ENCODE measurements around the gene SLC25A13. TPM values are rescaled to one million over a fixed set of nuclear protein-coding genes. Genes with fewer than 3 reads are reported as not detected.

Gene SLC25A13
- total and polyA plus RNA-seq, 2 of the 13 experiments (the other 11 are each of a cell fraction or from before 2014, with no cell fraction given), result 36.2 to 84.9 TPM

DNA sequence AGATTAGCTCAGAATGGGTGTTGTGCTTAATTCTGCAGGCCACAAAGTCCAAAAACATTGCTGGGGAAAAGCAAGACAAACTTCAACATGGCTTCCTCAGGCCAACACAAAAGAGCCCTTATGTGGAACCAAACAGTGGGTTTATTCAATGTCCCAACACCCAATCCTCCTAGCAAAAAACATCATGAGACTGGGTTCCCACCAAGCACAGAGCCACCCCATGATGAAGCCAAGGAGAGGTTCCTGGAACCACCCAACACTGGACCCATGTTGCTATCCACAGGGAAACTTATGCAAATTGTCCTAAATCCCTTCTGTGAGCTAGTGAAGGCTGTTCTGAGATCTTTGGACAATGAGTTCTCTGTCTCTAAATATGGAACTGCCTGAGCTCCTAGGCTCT, 24.0 kb downstream of the SLC25A13 start (continued):
- TF ChIP-seq, protein P1, sequence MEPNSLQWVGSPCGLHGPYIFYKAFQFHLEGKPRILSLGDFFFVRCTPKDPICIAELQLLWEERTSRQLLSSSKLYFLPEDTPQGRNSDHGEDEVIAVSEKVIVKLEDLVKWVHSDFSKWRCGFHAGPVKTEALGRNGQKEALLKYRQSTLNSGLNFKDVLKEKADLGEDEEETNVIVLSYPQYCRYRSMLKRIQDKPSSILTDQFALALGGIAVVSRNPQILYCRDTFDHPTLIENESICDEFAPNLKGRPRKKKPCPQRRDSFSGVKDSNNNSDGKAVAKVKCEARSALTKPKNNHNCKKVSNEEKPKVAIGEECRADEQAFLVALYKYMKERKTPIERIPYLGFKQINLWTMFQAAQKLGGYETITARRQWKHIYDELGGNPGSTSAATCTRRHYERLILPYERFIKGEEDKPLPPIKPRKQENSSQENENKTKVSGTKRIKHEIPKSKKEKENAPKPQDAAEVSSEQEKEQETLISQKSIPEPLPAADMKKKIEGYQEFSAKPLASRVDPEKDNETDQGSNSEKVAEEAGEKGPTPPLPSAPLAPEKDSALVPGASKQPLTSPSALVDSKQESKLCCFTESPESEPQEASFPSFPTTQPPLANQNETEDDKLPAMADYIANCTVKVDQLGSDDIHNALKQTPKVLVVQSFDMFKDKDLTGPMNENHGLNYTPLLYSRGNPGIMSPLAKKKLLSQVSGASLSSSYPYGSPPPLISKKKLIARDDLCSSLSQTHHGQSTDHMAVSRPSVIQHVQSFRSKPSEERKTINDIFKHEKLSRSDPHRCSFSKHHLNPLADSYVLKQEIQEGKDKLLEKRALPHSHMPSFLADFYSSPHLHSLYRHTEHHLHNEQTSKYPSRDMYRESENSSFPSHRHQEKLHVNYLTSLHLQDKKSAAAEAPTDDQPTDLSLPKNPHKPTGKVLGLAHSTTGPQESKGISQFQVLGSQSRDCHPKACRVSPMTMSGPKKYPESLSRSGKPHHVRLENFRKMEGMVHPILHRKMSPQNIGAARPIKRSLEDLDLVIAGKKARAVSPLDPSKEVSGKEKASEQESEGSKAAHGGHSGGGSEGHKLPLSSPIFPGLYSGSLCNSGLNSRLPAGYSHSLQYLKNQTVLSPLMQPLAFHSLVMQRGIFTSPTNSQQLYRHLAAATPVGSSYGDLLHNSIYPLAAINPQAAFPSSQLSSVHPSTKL (CRISPR knock-in tag; IDR thresholded peaks at IDR 0.05), result no peak
- TF ChIP-seq SNRNP70 (IDR thresholded peaks at IDR 0.05; ENCODE audit: low read depth, low read length), result no peak
- TF ChIP-seq ZNF772 (CRISPR knock-in tag; IDR thresholded peaks at IDR 0.05), result no peak
- no peak for TF ChIP-seq ZNF124 (CRISPR knock-in tag; IDR thresholded peaks at IDR 0.05)
- no peak for TF ChIP-seq MAFG (CRISPR knock-in tag; IDR thresholded peaks at IDR 0.05)
- TF ChIP-seq, protein P2, sequence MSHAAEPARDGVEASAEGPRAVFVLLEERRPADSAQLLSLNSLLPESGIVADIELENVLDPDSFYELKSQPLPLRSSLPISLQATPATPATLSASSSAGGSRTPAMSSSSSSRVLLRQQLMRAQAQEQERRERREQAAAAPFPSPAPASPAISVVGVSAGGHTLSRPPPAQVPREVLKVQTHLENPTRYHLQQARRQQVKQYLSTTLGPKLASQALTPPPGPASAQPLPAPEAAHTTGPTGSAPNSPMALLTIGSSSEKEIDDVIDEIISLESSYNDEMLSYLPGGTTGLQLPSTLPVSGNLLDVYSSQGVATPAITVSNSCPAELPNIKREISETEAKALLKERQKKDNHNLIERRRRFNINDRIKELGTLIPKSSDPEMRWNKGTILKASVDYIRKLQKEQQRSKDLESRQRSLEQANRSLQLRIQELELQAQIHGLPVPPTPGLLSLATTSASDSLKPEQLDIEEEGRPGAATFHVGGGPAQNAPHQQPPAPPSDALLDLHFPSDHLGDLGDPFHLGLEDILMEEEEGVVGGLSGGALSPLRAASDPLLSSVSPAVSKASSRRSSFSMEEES (CRISPR knock-in tag; IDR thresholded peaks at IDR 0.05), result peak; percentile 54; the same call in 1 of the 2 replicates
- 0 out of 2 replicates have a peak, but pooled peaks have one; percentile 11 for TF ChIP-seq HDAC2 (CRISPR knock-in tag; IDR thresholded peaks at IDR 0.05)
- no peak for TF ChIP-seq ZC3H4 (CRISPR knock-in tag; IDR thresholded peaks at IDR 0.05; ENCODE audit: borderline replicate concordance)
- TF ChIP-seq HNF4G (IDR thresholded peaks at IDR 0.05; ENCODE audit: borderline replicate concordance, low read depth, low read length), result no peak
- TF ChIP-seq HNF4G (CRISPR knock-in tag; IDR thresholded peaks at IDR 0.05; ENCODE audit: borderline replicate concordance, low read depth), result no peak
- TF ChIP-seq, protein P3, sequence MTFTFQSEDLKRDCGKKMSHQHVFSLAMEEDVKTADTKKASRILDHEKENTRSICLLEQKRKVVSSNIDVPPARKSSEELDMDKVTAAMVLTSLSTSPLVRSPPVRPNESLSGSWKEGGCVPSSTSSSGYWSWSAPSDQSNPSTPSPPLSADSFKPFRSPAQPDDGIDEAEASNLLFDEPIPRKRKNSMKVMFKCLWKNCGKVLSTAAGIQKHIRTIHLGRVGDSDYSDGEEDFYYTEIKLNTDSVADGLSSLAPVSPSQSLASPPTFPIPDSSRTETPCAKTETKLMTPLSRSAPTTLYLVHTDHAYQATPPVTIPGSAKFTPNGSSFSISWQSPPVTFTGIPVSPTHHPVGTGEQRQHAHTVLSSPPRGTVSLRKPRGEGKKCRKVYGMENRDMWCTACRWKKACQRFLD (CRISPR knock-in tag; IDR thresholded peaks at IDR 0.05; ENCODE audit: borderline replicate concordance), result no peak
- TF ChIP-seq ZNF577 (CRISPR knock-in tag; IDR thresholded peaks at IDR 0.05; ENCODE audit: borderline replicate concordance, low read depth), result no peak
- TF ChIP-seq, protein P4, sequence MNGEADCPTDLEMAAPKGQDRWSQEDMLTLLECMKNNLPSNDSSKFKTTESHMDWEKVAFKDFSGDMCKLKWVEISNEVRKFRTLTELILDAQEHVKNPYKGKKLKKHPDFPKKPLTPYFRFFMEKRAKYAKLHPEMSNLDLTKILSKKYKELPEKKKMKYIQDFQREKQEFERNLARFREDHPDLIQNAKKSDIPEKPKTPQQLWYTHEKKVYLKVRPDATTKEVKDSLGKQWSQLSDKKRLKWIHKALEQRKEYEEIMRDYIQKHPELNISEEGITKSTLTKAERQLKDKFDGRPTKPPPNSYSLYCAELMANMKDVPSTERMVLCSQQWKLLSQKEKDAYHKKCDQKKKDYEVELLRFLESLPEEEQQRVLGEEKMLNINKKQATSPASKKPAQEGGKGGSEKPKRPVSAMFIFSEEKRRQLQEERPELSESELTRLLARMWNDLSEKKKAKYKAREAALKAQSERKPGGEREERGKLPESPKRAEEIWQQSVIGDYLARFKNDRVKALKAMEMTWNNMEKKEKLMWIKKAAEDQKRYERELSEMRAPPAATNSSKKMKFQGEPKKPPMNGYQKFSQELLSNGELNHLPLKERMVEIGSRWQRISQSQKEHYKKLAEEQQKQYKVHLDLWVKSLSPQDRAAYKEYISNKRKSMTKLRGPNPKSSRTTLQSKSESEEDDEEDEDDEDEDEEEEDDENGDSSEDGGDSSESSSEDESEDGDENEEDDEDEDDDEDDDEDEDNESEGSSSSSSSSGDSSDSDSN (CRISPR knock-in tag; IDR thresholded peaks at IDR 0.05), result no peak
- TF ChIP-seq, protein P5, sequence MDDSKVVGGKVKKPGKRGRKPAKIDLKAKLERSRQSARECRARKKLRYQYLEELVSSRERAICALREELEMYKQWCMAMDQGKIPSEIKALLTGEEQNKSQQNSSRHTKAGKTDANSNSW (CRISPR knock-in tag; IDR thresholded peaks at IDR 0.05; ENCODE audit: borderline replicate concordance), result no peak
- TF ChIP-seq KMT2A (CRISPR knock-in tag; IDR thresholded peaks at IDR 0.05), result no peak
- TF ChIP-seq DNMT3B (CRISPR knock-in tag; conservative IDR thresholded peaks at IDR 0.05), result no peak
- TF ChIP-seq, protein P6, sequence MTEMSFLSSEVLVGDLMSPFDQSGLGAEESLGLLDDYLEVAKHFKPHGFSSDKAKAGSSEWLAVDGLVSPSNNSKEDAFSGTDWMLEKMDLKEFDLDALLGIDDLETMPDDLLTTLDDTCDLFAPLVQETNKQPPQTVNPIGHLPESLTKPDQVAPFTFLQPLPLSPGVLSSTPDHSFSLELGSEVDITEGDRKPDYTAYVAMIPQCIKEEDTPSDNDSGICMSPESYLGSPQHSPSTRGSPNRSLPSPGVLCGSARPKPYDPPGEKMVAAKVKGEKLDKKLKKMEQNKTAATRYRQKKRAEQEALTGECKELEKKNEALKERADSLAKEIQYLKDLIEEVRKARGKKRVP (CRISPR knock-in tag; IDR thresholded peaks at IDR 0.05), result no peak
- TF ChIP-seq, protein P7, sequence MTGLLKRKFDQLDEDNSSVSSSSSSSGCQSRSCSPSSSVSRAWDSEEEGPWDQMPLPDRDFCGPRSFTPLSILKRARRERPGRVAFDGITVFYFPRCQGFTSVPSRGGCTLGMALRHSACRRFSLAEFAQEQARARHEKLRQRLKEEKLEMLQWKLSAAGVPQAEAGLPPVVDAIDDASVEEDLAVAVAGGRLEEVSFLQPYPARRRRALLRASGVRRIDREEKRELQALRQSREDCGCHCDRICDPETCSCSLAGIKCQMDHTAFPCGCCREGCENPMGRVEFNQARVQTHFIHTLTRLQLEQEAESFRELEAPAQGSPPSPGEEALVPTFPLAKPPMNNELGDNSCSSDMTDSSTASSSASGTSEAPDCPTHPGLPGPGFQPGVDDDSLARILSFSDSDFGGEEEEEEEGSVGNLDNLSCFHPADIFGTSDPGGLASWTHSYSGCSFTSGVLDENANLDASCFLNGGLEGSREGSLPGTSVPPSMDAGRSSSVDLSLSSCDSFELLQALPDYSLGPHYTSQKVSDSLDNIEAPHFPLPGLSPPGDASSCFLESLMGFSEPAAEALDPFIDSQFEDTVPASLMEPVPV (CRISPR knock-in tag; IDR thresholded peaks at IDR 0.05), result no peak
